Activated CD4-positive, alpha-beta T cell treated with anti-CD3 and anti-CD28 coated beads, Interleukin-2, Interleukin-4, amounts not matched to agents 100 ng/mL and 50 ng/mL, durations not matched to agents 16 hours and 8 hours (primary cell): ENCODE data around the gene GTF3C1.

Experiments
- DNase-seq: peaks from one replicate; pipeline ENCODE4 v3.0.0-alpha.2; 2020; ENCODE audit warnings: low spot score

Gene GTF3C1

GRCh38 chr16:27566417-27566816 is 16.7 kb upstream of the GTF3C1 start:
- no peak for DNase-seq

DNA sequence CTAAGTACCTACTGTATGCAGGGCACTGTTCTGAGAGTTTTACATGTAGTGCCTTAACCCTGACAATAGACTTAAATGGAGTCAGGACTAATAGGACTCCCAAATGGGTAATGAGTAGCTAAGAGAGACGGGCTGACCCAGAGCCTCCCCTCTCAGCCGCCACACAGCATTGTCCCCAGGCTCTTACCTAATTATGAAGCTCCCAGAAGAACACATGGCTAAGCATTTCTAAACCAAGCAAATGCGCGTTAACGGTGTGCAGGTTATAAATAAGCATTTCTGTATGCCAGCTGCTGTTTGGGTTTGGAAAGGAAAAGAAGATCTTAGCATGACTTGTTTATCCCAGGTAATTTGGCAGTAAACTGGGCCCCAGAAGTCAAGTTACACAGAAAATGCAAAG is 14.5 kb upstream of the GTF3C1 start:
- DNase-seq, result no peak

GRCh38 chr16:27561216-27561615 is 11.5 kb upstream of the GTF3C1 start:
- DNase-seq, result no peak

DNA sequence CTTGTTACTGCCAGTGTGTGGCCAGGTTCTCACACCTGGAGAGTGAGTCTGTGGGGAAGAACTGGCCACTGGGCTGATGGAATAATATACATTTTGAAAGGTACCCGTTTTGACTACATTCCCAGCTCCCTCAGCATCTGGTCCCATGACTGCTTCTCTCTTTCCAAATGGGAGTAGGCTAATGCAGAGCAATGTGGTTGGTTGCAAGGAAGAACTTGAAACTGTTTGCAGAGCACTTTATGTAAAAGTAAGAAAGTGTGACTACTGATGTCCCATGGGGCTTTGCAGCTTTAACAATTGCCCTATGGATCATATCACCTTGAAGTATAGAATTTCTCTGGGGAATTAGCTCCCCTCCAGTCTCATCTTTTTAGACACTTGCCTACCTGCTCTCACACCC is 9.2 kb upstream of the GTF3C1 start:
- DNase-seq, result no peak

- DNase-seq, result no peak
These were observed 8.7 kb upstream of the GTF3C1 start for GRCh38 chr16:27558434-27558833.

- no peak for DNase-seq
These were observed 6.8 kb upstream of the GTF3C1 start for GRCh38 chr16:27556471-27556870.

DNA sequence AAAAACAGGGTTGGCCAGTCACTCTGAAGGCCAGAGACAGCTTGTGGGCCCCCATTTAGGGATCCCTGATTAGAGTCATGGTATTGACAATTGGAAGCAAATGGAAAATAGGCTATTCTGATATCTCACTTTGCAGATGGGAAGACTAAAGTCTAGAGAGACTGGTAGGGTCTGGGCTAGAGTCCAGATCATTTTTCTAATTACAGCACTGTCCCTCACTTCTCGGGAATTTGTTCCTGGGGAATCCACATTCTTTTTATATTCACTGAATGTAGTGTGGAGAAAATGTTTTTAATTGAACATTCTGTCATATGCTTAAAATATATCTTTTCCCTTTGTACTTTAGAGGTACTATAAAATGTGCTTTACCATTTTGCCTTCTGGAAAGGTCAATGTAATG is 1.3 kb upstream of the GTF3C1 start:
- no peak for DNase-seq

DNA sequence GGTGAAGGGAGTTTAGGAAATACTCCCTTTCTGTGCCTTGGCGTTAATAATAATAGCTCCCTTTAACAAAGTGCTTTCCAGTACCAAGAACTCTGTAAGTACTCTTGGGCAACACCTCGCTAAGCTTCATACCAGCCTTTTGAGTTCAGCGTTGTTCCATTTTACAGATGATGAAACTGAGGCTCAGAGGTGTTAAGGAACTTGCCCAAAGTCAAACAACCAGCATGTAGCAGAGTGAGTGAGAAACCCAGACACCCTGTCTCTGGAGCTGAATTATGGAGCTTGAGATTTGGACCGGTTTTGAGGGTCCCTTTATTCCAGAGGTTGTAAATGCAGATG is 838 bp upstream of the GTF3C1 start:
- no peak for DNase-seq

GRCh38 chr16:27549464-27549745 is 308 bp downstream of the GTF3C1 start:
- no peak for DNase-seq

GRCh38 chr16:27547851-27548250 is 1.9 kb downstream of the GTF3C1 start:
- no peak for DNase-seq

DNA sequence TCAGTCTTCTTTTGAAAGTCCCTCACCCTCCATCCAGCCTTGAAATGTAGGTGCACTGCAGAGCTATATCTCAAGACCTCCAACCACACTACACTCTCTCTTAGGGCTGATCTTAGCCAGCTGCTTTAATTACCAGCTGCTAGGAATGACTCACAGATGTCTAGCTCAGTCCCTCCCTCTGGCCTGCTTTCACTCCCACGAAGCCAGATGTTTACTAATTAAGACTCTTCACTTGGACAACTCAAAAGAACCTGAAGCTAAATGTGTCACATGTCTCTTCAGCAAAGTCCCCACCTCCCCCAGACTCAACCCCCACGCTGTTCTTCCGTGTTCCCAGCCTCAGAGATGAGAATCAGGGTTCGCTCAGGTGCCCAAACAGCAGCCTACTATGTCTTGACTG is 2.6 kb downstream of the GTF3C1 start:
- peak; percentile 18 for DNase-seq

DNA sequence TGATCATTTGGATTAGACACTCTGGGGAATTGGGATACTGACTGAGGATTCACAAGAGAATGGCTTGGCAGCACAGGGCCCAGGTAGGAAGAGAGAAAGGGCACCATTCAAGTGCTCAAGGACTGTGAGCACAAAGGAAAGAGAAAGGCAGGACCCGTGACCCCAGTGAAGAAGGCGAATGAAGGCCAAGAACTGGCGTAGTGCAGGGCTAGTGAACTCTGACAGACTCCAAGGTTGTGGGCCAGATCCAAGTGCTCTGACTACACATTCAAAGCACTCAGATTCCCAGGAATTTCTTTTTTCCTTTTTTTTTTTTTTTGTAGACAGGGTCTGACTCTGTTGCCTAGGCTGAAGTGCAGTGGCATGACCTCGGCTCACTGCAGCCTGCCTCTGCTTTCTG is 5.0 kb downstream of the GTF3C1 start:
- DNase-seq, result no peak

- DNase-seq, result no peak
These were observed 5.9 kb downstream of the GTF3C1 start for GRCh38 chr16:27543801-27544200.

- DNase-seq, result no peak
These were observed 10.1 kb downstream of the GTF3C1 start for GRCh38 chr16:27539636-27540035.

DNA sequence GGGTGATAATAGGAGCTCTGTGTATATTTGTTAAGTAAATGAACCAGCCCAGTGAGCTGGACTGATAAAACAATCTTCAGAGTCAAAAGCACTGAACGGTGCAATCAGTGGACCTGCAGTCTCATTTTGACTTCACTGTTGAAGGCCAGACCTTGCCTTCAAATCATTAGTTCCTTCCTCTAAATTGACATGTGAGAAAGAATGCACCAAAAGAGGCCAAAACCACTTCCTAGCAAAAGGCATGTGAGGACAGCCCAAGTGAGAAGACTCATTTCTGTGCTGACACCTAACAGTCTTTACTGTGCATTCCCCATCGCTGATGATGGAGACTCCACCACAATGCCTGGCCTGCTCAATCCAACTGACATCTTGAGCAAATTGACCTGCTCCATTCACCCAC is 10.6 kb downstream of the GTF3C1 start:
- DNase-seq, result peak; percentile 23

DNA sequence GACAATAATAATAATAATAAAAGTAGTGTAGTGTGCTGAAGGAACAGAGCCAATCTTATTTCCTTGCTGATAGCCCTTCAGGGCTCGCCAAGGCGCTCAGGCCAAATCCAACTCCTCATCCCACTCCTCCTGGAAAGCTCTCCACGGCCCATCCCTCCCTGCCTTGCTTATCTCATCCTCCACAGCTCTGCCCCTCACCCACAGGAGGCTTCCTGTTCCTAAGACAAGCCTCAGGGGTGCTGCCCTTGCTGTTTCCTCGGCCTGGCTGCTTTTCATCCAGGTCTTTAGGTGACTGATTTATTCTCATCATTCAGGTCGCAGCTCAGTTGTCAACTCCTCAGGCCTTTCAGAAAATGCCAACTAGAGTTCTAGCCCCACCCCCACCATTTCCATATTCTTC is 11.2 kb downstream of the GTF3C1 start:
- DNase-seq, result no peak

- DNase-seq, result no peak
These were observed 15.5 kb downstream of the GTF3C1 start for GRCh38 chr16:27534256-27534655.

- DNase-seq, result no peak
These were observed 17.6 kb downstream of the GTF3C1 start for GRCh38 chr16:27531826-27532800.

- DNase-seq, result no peak
These were observed 18.5 kb downstream of the GTF3C1 start for GRCh38 chr16:27531186-27531585.

- DNase-seq, result no peak
These were observed 19.8 kb downstream of the GTF3C1 start for GRCh38 chr16:27529962-27530361.

DNA sequence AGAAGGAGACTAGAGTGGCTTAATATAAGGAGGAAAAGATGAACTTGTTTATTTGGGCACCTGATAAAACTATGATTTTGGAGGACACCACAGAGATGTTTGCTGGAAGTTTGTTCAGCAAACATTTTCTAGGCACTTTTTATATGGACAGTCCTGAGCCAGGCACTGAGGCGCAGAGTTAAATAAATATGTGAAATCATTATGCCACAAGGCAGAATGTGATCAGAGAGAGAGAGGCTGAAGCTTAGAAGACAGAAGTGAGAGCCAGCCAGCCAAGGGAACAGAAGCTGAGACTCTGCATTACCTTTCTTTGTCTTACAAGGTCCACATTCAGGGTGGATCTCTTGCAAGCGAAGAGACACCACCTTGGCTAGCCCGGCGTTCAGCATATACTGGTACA is 21.4 kb downstream of the GTF3C1 start:
- no peak for DNase-seq

GRCh38 chr16:27526180-27526579 is 23.5 kb downstream of the GTF3C1 start:
- DNase-seq, result no peak

DNA sequence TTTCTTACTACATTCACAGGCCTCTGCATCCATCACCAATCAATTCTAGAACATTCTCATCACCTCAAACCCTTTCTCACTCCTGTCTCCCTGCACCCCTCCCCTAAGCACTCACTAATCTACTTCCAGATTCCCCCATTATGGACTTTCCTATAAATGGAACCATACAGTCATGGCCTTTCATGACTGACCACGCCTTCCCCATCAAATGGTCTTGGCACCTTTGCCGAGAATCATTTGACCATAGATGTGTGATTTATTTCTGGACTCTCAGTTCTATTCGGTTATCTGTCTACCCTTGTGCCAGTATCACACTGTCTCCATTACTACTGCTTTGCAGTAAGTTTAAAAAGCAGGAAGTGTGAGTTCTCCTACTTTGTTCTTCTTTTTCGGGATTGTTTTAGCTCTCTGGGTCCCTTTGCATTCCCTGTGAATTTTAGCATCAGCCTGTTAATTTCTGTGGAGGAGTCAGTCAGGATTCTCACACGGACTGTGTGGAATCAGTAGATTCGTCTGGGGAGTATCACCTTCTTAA is 27.5 kb downstream of the GTF3C1 start:
- no peak for DNase-seq
